HEK293 (cell line): ENCODE results near the gene GPR107.
A peak's percentile ranks its signal among the peaks of the same experiment; 100 is the strongest.

Experiments
- CTCF ChIA-PET: fragments of 350-600 bp; formaldehyde crosslinking; extraction: SDS; loops from one replicate; lab custom pipeline; 2021; ENCODE audit warnings: antibody characterized with exemption; lab: Yijun Ruan, JAX
- POLR2A ChIA-PET: fragments of 300-600 bp; formaldehyde crosslinking; extraction: SDS; loops from one replicate; lab custom pipeline; 2020; ENCODE audit warnings: antibody characterized with exemption, inconsistent platforms; lab: Yijun Ruan, JAX
- H3K27ac ChIP-seq: fragments of 200-500 bp; sonication (Bioruptor generic); 2 replicates; pipeline ENCODE4 v1.5.1; 2014; ENCODE audit warnings: low read depth, low read length, control low read depth, inconsistent platforms; ENCODE audit errors: extremely low read depth
- H3K36me3 ChIP-seq, 2 experiments: fragments of 200-500 bp in 1 of 2; sonication (Bioruptor generic) in 1 of 2; 1 replicate in 1 of 2; 2 replicates in 1 of 2; pipeline ENCODE4 v1.5.1; 2014 to 2017; ENCODE audit warnings: inconsistent platforms in 2 of 2, low read length in 2 of 2; ENCODE audit not compliant: control insufficient read depth in 2 of 2, insufficient read depth in 1 of 2
- H3K4me1 ChIP-seq: fragments of 200-500 bp; sonication (Bioruptor generic); 2 replicates; pipeline ENCODE4 v1.5.1; 2014; ENCODE audit warnings: mild to moderate bottlenecking, low read length, inconsistent platforms; ENCODE audit not compliant: control insufficient read depth, insufficient read depth
- H3K4me3 ChIP-seq: 2 replicates; pipeline ENCODE4 v1.5.1; 2011; ENCODE audit warnings: low read depth, mild to moderate bottlenecking, control low read depth, low read length, moderate library complexity
- H3K9me3 ChIP-seq: fragments of 200-500 bp; sonication (Bioruptor generic); 2 replicates; pipeline ENCODE4 v1.5.1; 2014; ENCODE audit warnings: low read depth, low read length, inconsistent platforms; ENCODE audit not compliant: control insufficient read depth, insufficient read depth
- GLIS1 ChIP-seq: fragments of 450-650 bp; formaldehyde crosslinking; IDR thresholded peaks from 2 replicates; pipeline ENCODE4 v1.5.1; 2016; ENCODE audit warnings: missing biosample characterization, missing genetic modification characterization
- KLF16 ChIP-seq: fragments of 450-650 bp; formaldehyde crosslinking; IDR thresholded peaks from 2 replicates; pipeline ENCODE4 v1.5.1; 2017; ENCODE audit warnings: missing biosample characterization, missing genetic modification characterization
- KLF9 ChIP-seq: fragments of 450-650 bp; formaldehyde crosslinking; IDR thresholded peaks from 2 replicates; pipeline ENCODE4 v1.5.1; 2016; ENCODE audit warnings: missing biosample characterization, missing genetic modification characterization, low read depth
- REPIN1 ChIP-seq: fragments of 450-650 bp; formaldehyde crosslinking; IDR thresholded peaks from 2 replicates; pipeline ENCODE4 v1.5.1; 2017; ENCODE audit warnings: missing biosample characterization, missing genetic modification characterization, low read depth
- ZBTB10 ChIP-seq: fragments of 450-650 bp; formaldehyde crosslinking; IDR thresholded peaks from 2 replicates; pipeline ENCODE4 v1.5.1; 2016; ENCODE audit warnings: missing biosample characterization, missing genetic modification characterization
- ZBTB17 ChIP-seq: fragments of 450-650 bp; formaldehyde crosslinking; IDR thresholded peaks from 2 replicates; pipeline ENCODE4 v1.5.1; 2016; ENCODE audit warnings: missing biosample characterization, missing genetic modification characterization
- ZFP3 ChIP-seq: fragments of 450-650 bp; formaldehyde crosslinking; IDR thresholded peaks from 2 replicates; pipeline ENCODE4 v1.5.1; 2016; ENCODE audit warnings: low read depth, missing biosample characterization, missing genetic modification characterization
- ZIC2 ChIP-seq: fragments of 450-650 bp; formaldehyde crosslinking; IDR thresholded peaks from 2 replicates; pipeline ENCODE4 v1.5.1; 2016; ENCODE audit warnings: missing biosample characterization, missing genetic modification characterization
- ZNF121 ChIP-seq: fragments of 450-650 bp; formaldehyde crosslinking; IDR thresholded peaks from 2 replicates; pipeline ENCODE4 v1.5.1; 2016; ENCODE audit warnings: missing biosample characterization, missing genetic modification characterization
- ZNF341 ChIP-seq: fragments of 450-650 bp; formaldehyde crosslinking; IDR thresholded peaks from 2 replicates; pipeline ENCODE4; 2016; ENCODE audit warnings: low read depth, missing biosample characterization, missing genetic modification characterization
- ZNF514 ChIP-seq: fragments of 450-650 bp; formaldehyde crosslinking; IDR thresholded peaks from 2 replicates; pipeline ENCODE4 v1.5.1; 2016; ENCODE audit warnings: missing biosample characterization, missing genetic modification characterization
- ZNF623 ChIP-seq: fragments of 450-650 bp; formaldehyde crosslinking; IDR thresholded peaks from 2 replicates; pipeline ENCODE4 v1.5.1; 2016; ENCODE audit warnings: missing biosample characterization, missing genetic modification characterization
- ZNF692 ChIP-seq: fragments of 450-650 bp; formaldehyde crosslinking; IDR thresholded peaks from 2 replicates; pipeline ENCODE4 v1.5.1; 2016; ENCODE audit warnings: missing biosample characterization, missing genetic modification characterization
- ZNF791 ChIP-seq: fragments of 450-650 bp; formaldehyde crosslinking; IDR thresholded peaks from 2 replicates; pipeline ENCODE4 v1.5.1; 2016; ENCODE audit warnings: missing biosample characterization, missing genetic modification characterization
- ZXDB ChIP-seq: fragments of 450-650 bp; formaldehyde crosslinking; IDR thresholded peaks from 2 replicates; pipeline ENCODE4 v1.5.1; 2016; ENCODE audit warnings: missing biosample characterization, missing genetic modification characterization
- TF ChIP-seq, protein P1 (sequence below): fragments of 450-650 bp; formaldehyde crosslinking; conservative IDR thresholded peaks from 2 replicates; pipeline ENCODE4 v1.5.1; 2016; ENCODE audit warnings: low read depth, missing biosample characterization, missing genetic modification characterization

Gene GPR107

GRCh38 chr9:130042885-130043653, 10.6 kb upstream of the GPR107 start, which contains the start of gene FNBP1 (continued):
- TF ChIP-seq ZNF623 (no peak), ZNF791 (no peak), REPIN1 (no peak), ZXDB (tag by site-specific recombination) (peak; percentile 59), ZBTB10 (tag by site-specific recombination) (peak; percentile 36; the same call in 1 of the 2 replicates), GLIS1 (tag by site-specific recombination) (peak; percentile 76), ZNF692 (tag by site-specific recombination) (no peak), KLF9 (tag by site-specific recombination) (peak; percentile 7; the same call in 1 of the 2 replicates)
- TF ChIP-seq, protein P1, sequence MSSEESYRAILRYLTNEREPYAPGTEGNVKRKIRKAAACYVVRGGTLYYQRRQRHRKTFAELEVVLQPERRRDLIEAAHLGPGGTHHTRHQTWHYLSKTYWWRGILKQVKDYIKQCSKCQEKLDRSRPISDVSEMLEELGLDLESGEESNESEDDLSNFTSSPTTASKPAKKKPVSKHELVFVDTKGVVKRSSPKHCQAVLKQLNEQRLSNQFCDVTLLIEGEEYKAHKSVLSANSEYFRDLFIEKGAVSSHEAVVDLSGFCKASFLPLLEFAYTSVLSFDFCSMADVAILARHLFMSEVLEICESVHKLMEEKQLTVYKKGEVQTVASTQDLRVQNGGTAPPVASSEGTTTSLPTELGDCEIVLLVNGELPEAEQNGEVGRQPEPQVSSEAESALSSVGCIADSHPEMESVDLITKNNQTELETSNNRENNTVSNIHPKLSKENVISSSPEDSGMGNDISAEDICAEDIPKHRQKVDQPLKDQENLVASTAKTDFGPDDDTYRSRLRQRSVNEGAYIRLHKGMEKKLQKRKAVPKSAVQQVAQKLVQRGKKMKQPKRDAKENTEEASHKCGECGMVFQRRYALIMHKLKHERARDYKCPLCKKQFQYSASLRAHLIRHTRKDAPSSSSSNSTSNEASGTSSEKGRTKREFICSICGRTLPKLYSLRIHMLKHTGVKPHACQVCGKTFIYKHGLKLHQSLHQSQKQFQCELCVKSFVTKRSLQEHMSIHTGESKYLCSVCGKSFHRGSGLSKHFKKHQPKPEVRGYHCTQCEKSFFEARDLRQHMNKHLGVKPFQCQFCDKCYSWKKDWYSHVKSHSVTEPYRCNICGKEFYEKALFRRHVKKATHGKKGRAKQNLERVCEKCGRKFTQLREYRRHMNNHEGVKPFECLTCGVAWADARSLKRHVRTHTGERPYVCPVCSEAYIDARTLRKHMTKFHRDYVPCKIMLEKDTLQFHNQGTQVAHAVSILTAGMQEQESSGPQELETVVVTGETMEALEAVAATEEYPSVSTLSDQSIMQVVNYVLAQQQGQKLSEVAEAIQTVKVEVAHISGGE (tag by site-specific recombination): 0 out of 2 replicates have a peak, but pooled peaks have one; percentile 52

DNA sequence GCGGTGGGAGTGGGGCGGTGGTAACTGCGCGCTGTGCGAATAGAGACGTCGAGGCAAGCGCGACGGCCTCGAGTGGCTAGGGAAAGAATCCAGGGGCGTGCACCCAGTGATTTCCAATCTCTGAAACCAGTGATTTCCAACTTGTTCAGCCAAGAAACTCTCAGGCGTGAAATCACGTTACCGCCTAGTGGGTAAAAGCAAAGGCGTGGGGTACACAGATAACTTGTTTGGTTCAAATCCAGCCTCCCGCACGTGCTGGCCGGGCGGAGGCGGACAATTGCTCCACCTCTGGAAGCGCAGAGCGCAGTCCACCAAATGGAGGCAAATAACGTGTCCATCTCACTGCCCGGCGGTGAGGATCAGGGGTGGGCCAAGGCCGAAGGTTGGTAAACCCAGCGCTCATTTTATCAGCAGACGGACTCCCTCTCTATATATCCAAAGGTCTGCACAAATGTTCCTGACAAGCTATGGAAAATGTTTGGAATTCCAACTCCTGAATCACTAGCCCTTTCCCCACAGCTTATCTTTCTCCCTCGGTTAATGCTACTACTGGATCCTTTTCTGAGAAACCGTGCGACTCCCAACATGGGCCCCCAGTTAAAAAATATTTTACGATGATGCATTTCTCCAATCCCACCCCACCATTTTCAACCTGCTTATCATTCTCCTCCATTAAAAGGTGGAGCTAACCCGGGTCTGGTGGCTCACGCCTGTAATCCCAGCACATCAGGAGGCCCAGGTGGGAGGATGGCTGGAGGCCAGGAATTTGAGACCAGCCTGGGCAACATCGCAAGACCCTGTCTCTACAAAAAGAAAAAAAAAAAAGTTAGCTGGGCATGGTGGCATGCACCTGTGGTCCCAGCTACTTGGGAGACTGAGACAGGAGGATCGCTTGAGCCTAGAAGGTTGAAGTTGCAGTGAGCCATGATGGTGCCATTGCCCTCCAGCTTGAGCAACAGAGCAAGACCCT, 9.8 kb upstream of the GPR107 start:
- TF ChIP-seq ZNF514 (tag by site-specific recombination) (no peak), ZFP3 (tag by site-specific recombination) (no peak), ZBTB17 (tag by site-specific recombination) (peak; percentile 70), ZIC2 (tag by site-specific recombination) (peak; percentile 3; the same call in 1 of the 2 replicates), KLF16 (tag by site-specific recombination) (no peak), ZNF121 (peak; percentile 92), ZNF341 (tag by site-specific recombination) (peak; percentile 51)
- Histone ChIP-seq H3K4me3 (peak overlapping the region; percentile 57), H3K27ac (no peak overlapping the region; the same call in 1 of the 2 replicates), H3K4me1 (peaks cover 9% of the 10 kb centered on the region), H3K9me3 (no peaks in the 10 kb centered on the region), H3K36me3 (no peaks in the 10 kb centered on the region)
- ChIA-PET CTCF (interaction anchor here (0.5 to 1.0 kb wide), 9 partner anchors 9 to 242 kb away, joined by 3 to 4 read pairs (median 3); no protein-coding TSS in a partner anchor), POLR2A (interaction anchor here (0.6 to 4.2 kb wide), 13 partner anchors 9 to 209 kb away, joined by 3 to 42 read pairs (median 3); partner anchors contain the start of gene GPR107)
